ENCODE results near the gene ISL2.

GRCh38 chr15:76293361-76293760 lies 43.2 kb upstream of the ISL2 start:
- TF ChIP-seq, protein P1, sequence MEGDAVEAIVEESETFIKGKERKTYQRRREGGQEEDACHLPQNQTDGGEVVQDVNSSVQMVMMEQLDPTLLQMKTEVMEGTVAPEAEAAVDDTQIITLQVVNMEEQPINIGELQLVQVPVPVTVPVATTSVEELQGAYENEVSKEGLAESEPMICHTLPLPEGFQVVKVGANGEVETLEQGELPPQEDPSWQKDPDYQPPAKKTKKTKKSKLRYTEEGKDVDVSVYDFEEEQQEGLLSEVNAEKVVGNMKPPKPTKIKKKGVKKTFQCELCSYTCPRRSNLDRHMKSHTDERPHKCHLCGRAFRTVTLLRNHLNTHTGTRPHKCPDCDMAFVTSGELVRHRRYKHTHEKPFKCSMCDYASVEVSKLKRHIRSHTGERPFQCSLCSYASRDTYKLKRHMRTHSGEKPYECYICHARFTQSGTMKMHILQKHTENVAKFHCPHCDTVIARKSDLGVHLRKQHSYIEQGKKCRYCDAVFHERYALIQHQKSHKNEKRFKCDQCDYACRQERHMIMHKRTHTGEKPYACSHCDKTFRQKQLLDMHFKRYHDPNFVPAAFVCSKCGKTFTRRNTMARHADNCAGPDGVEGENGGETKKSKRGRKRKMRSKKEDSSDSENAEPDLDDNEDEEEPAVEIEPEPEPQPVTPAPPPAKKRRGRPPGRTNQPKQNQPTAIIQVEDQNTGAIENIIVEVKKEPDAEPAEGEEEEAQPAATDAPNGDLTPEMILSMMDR (IDR thresholded peaks at IDR 0.05; ENCODE audit: low read depth, low read length), result no peak
- no peak for TF ChIP-seq EZH2phosphoT487 (IDR thresholded peaks at IDR 0.05; ENCODE audit: low read depth)

Measured in OCI-LY3 (cell line).